HepG2 (cell line): ENCODE data around the gene PITPNM2. TPM values are rescaled to one million over a fixed set of nuclear protein-coding genes. Genes with fewer than 3 reads are reported as not detected.

ENCODE experiments used
- ATAC-seq: fragments of 200-7000 bp; cut with Tn5 transposase; 3 replicates; pipeline ENCODE4 v1.9.1; 2020; ENCODE audit warnings: mild to moderate bottlenecking, moderate library complexity
- BruUV-seq: library from RNA; stranded (reverse); fragments of 400-500 nt; replicated peaks from 2 replicates; lab custom pipeline; 2021; lab: Mats Ljungman, UMichigan
- CTCF ChIA-PET: fragments of 300-600 bp; formaldehyde crosslinking; extraction: SDS; loops from one replicate; lab custom pipeline; 2021; ENCODE audit warnings: low total read pairs, inconsistent platforms, low intra/inter-chr PET ratio; lab: Yijun Ruan, JAX
- POLR2A ChIA-PET: fragments of 350-600 bp; sonication (Branson Sonifier 250); formaldehyde crosslinking; loops from one replicate; lab custom pipeline; 2020; ENCODE audit warnings: antibody characterized with exemption, inconsistent platforms; lab: Yijun Ruan, JAX
- DNase-seq: peaks from one replicate; pipeline ENCODE4 v3.0.0-alpha.2; 2015; ENCODE audit warnings: low spot score
- FAIRE-seq: peaks from 3 replicates; lab custom pipeline; 2011; peaks lifted over from hg19 to GRCh38; lab: Jason Lieb, UNC
- H2AFZ ChIP-seq: one replicate; pipeline ENCODE4 v1.6.1; 2011; ENCODE audit warnings: low read length, inconsistent platforms
- H3K27ac ChIP-seq: fragments of 300-600 bp; 3 replicates; pipeline ENCODE4 v1.8.0; 2011; ENCODE audit warnings: mixed run types, mild to moderate bottlenecking, mixed read lengths, low read length, inconsistent platforms; ENCODE audit not compliant: insufficient read depth; ENCODE audit errors: extremely low read length
- H3K27me3 ChIP-seq, 2 experiments: fragments of 200-600 bp in 1 of 2; 2 replicates in 1 of 2; 3 replicates in 1 of 2; pipeline versions ENCODE4 v1.6.0 to v1.8.0; 2011; ENCODE audit warnings: low read length in 2 of 2, mild to moderate bottlenecking in 2 of 2, moderate library complexity in 2 of 2, inconsistent platforms in 1 of 2; ENCODE audit not compliant: insufficient read depth in 2 of 2, control insufficient read depth in 1 of 2
- H3K36me3 ChIP-seq, 2 experiments: fragments of 200-600 bp in 1 of 2; replicated peaks in 1 of 2; 2 replicates in 1 of 2; 3 replicates in 1 of 2; pipeline versions ENCODE4 v1.5.1 to v1.8.0; 2011; ENCODE audit warnings: low read length in 2 of 2, inconsistent platforms in 1 of 2; ENCODE audit not compliant: insufficient read depth in 2 of 2, control insufficient read depth in 1 of 2
- H3K4me1 ChIP-seq: 2 replicates; pipeline ENCODE4 v1.5.1; 2012; ENCODE audit warnings: low read length, inconsistent platforms; ENCODE audit not compliant: insufficient read depth
- H3K4me2 ChIP-seq: 2 replicates; pipeline ENCODE4 v1.6.0; 2011; ENCODE audit warnings: low read depth, low read length, inconsistent platforms
- H3K4me3 ChIP-seq, 3 experiments: fragments of 200-600 bp in 1 of 3; sonication (generic), shearing (Covaris generic) in 1 of 3; replicated peaks in 1 of 3; 2 replicates each; pipeline ENCODE4 v1.5.1; 2011 to 2016; ENCODE audit warnings: low read length in 3 of 3, inconsistent platforms in 2 of 3, low read depth in 2 of 3, mild to moderate bottlenecking in 2 of 3, control low read depth in 1 of 3, mixed read lengths in 1 of 3; ENCODE audit not compliant: insufficient read depth in 1 of 3
- H3K79me2 ChIP-seq: one replicate; pipeline ENCODE4 v1.6.1; 2011; ENCODE audit warnings: low read length, inconsistent platforms; ENCODE audit not compliant: insufficient read depth
- H3K9ac ChIP-seq: 2 replicates; pipeline ENCODE4 v1.6.0; 2011; ENCODE audit warnings: mild to moderate bottlenecking, low read depth, low read length, inconsistent platforms; ENCODE audit not compliant: insufficient read depth
- H3K9me3 ChIP-seq: 2 replicates; pipeline ENCODE4 v1.5.1; 2012; ENCODE audit warnings: mild to moderate bottlenecking, low read length
- H4K20me1 ChIP-seq: 2 replicates; pipeline ENCODE4 v1.6.0; 2011; ENCODE audit warnings: inconsistent platforms, mild to moderate bottlenecking, low read length, moderate library complexity; ENCODE audit not compliant: insufficient read depth
- BRCA1 ChIP-seq: sonication (generic); formaldehyde crosslinking; IDR thresholded peaks from 2 replicates; pipeline ENCODE4 v1.4.0; 2020; ENCODE audit warnings: missing genetic modification reagents
- CREB1 ChIP-seq, 2 experiments: fragments of 450-650 bp in 1 of 2; IDR thresholded peaks; 2 replicates each; pipeline ENCODE4 v1.6.1; 2016 to 2017; ENCODE audit warnings: control low read depth in 1 of 2, mild to moderate bottlenecking in 1 of 2, missing compliant biosample characterization in 1 of 2, missing genetic modification characterization in 1 of 2
- EHMT2 ChIP-seq: fragments of 200-600 bp; sonication (generic); IDR thresholded peaks from 2 replicates; pipeline ENCODE4 v1.7.0; 2017; ENCODE audit warnings: antibody characterized with exemption, low read depth, low read length, borderline replicate concordance
- FLYWCH1 ChIP-seq: sonication (generic); formaldehyde crosslinking; IDR thresholded peaks from 2 replicates; pipeline ENCODE4 v1.8.1; 2023; ENCODE audit warnings: mild to moderate bottlenecking, missing genetic modification reagents
- FOXC1 ChIP-seq: sonication (generic); formaldehyde crosslinking; IDR thresholded peaks from 2 replicates; pipeline ENCODE4 v1.8.0; 2022; ENCODE audit warnings: mild to moderate bottlenecking, missing genetic modification reagents, borderline replicate concordance
- MED13 ChIP-seq: sonication (generic); formaldehyde crosslinking; IDR thresholded peaks from 2 replicates; pipeline ENCODE4 v1.5.0; 2020; ENCODE audit warnings: missing genetic modification reagents
- PHF8 ChIP-seq: sonication (generic); formaldehyde crosslinking; IDR thresholded peaks from 2 replicates; pipeline ENCODE4 v1.5.0; 2020; ENCODE audit warnings: missing genetic modification reagents
- PRMT3 ChIP-seq: sonication (generic); formaldehyde crosslinking; IDR thresholded peaks from 2 replicates; pipeline ENCODE4 v1.8.1; 2022; ENCODE audit warnings: low read depth, mild to moderate bottlenecking, moderate library complexity, missing genetic modification reagents, borderline replicate concordance
- SMARCC2 ChIP-seq: fragments of 450-650 bp; IDR thresholded peaks from 2 replicates; pipeline ENCODE4 v1.6.1; 2017; ENCODE audit warnings: antibody characterized with exemption, mild to moderate bottlenecking
- STAG1 ChIP-seq: sonication (generic); formaldehyde crosslinking; IDR thresholded peaks from 2 replicates; pipeline ENCODE4 v1.4.0; 2020; ENCODE audit warnings: missing genetic modification reagents
- TCF7 ChIP-seq: sonication (generic); IDR thresholded peaks from 2 replicates; pipeline ENCODE4 v1.6.1; 2016; ENCODE audit warnings: antibody characterized with exemption, low read depth
- ZKSCAN1 ChIP-seq: fragments of 150-350 bp; IDR thresholded peaks from 2 replicates; pipeline ENCODE4 v1.6.1; 2014; ENCODE audit warnings: low read length
- ZNF207 ChIP-seq: fragments of 450-650 bp; IDR thresholded peaks from 2 replicates; pipeline ENCODE4 v1.6.1; 2016; ENCODE audit warnings: antibody characterized with exemption, borderline replicate concordance
- ZNF3 ChIP-seq: IDR thresholded peaks from 2 replicates; pipeline ENCODE4 v1.7.0; 2017; ENCODE audit warnings: inconsistent platforms
- ZNF30 ChIP-seq: sonication (generic); formaldehyde crosslinking; IDR thresholded peaks from 2 replicates; pipeline ENCODE4 v1.5.0; 2020; ENCODE audit warnings: mild to moderate bottlenecking, missing genetic modification reagents
- WGBS: methylation state at CpG from one replicate; pipeline ENCODE4 v1.1.6; 2017; ENCODE audit warnings: low lambda C conversion rate; 5-methylcytosine and 5-hydroxymethylcytosine counted together
- in situ Hi-C: cut with HindIII; loops from 2 replicates; pipeline ENCODE4 v1.10.0; 2017; ENCODE audit warnings: low pct_unique_long_range_greater_than_20kb; ENCODE audit not compliant: extremely low pct_ligation_motif_present
- intact Hi-C: fragments of 100-400 bp; cut with micrococcal nuclease; formaldehyde crosslinking; loops from one replicate; pipeline ENCODE4 v1.10.0; 2022; ENCODE audit not compliant: unreplicated experiment
- polyA plus RNA-seq, 8 experiments: library from polyadenylated mRNA; depleted of rRNA in 3 of 8; stranded (reverse) in 7 of 8; unstranded in 1 of 8; fragments of >200 nt; fragmentation: Illumina TruSeq in 4 of 8; extraction: Trizol in 4 of 8; gene quantifications; 2 replicates each; pipeline versions ENCODE4 v1.2.1 to v1.2.3, GENCODE V29; 2011 to 2016; ENCODE audit warnings: low read depth in 4 of 8, missing spikeins in 1 of 8, mixed read lengths in 1 of 8; ENCODE audit not compliant: insufficient read depth in 1 of 8
- total RNA-seq, 5 experiments: library from RNA; depleted of rRNA; stranded (reverse); fragments of >200 nt; fragmentation: Illumina TruSeq; extraction: Trizol; gene quantifications; 2 replicates each; pipeline ENCODE4 v1.2.3, GENCODE V29; 2016; ENCODE audit warnings: low read depth in 1 of 5
- TF ChIP-seq, protein P1 (sequence below): sonication (generic); formaldehyde crosslinking; IDR thresholded peaks from 2 replicates; pipeline ENCODE4 v1.8.0; 2022; ENCODE audit warnings: mild to moderate bottlenecking, missing genetic modification reagents, borderline replicate concordance
- TF ChIP-seq, protein P2 (sequence below): sonication (generic); formaldehyde crosslinking; IDR thresholded peaks from 2 replicates; pipeline ENCODE4 v1.5.0; 2020; ENCODE audit warnings: mild to moderate bottlenecking, missing genetic modification reagents
- TF ChIP-seq, protein P3 (sequence below): sonication (generic); formaldehyde crosslinking; IDR thresholded peaks from 2 replicates; pipeline ENCODE4 v1.8.1; 2023; ENCODE audit warnings: missing genetic modification reagents, mild to moderate bottlenecking, borderline replicate concordance

PITPNM2 gene
- total and polyA plus RNA-seq, 2 of the 13 experiments (the other 11 are each of a cell fraction or from before 2014, with no cell fraction given) = 4.2 to 5.3 TPM

DNA sequence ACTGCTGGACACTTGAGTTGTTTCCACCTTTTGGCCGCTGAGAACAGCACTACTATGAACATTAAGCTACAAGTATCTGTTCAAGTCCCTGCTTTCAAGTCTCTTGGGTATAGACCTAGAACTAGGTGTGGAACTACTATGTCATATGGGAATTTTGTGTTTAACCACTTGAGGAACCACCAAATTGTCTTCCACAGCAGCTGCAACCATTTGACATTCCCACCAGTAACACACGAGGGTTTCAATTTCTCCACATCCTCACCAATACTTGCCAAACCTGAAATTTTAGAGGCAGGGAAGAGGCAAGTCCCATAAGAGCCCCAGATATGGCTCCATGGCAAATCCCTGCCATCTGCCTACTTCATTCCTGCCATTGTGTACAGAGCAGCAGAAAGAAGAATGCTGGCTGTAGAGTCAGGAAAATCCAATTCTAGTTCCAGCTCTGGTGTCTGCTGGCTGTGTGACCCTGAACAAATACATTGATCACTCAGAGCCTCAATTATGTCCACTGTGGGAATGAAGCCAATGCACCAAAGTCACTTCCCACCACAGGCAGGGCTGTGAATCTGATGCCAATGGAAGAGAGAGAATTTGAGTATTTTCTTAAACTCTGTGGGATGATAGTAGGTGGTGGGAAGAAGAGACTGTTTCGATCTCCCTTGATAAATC lies 17.8 kb downstream of the PITPNM2 start:
- no peak overlapping the region for H3K4me3 ChIP-seq
- peaks cover 25% of the 10 kb centered on the region for H3K4me1 ChIP-seq
- H2AFZ ChIP-seq = no peak overlapping the region
- DNase-seq (no peak), ATAC-seq (no peak), FAIRE-seq (no peak)
- no peaks in the 10 kb centered on the region for H3K9me3 ChIP-seq
- ChIA-PET POLR2A (no interaction called here), CTCF (no interaction called here)
- no peaks in the 10 kb centered on the region for H3K27me3 ChIP-seq
- no peak overlapping the region for H3K27ac ChIP-seq
- TF ChIP-seq, protein P1, sequence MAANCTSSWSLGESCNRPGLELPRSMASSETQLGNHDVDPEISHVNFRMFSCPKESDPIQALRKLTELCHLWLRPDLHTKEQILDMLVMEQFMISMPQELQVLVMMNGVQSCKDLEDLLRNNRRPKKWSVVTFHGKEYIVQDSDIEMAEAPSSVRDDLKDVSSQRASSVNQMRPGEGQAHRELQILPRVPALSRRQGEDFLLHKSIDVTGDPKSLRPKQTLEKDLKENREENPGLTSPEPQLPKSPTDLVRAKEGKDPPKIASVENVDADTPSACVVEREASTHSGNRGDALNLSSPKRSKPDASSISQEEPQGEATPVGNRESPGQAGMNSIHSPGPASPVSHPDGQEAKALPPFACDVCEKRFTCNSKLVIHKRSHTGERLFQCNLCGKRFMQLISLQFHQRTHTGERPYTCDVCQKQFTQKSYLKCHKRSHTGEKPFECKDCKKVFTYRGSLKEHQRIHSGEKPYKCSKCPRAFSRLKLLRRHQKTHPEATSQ (CRISPR knock-in tag) = no peak
- no peak for TF ChIP-seq ZNF30 (CRISPR knock-in tag)
- no peak for TF ChIP-seq PRMT3 (CRISPR knock-in tag)
- no peak for TF ChIP-seq FOXC1
- TF ChIP-seq ZNF3 (CRISPR knock-in tag) = no peak
- TF ChIP-seq SMARCC2 = no peak
- no peak for TF ChIP-seq ZNF207
- TF ChIP-seq STAG1 (CRISPR knock-in tag) = no peak
- TF ChIP-seq FLYWCH1 = no peak
- TF ChIP-seq, protein P2, sequence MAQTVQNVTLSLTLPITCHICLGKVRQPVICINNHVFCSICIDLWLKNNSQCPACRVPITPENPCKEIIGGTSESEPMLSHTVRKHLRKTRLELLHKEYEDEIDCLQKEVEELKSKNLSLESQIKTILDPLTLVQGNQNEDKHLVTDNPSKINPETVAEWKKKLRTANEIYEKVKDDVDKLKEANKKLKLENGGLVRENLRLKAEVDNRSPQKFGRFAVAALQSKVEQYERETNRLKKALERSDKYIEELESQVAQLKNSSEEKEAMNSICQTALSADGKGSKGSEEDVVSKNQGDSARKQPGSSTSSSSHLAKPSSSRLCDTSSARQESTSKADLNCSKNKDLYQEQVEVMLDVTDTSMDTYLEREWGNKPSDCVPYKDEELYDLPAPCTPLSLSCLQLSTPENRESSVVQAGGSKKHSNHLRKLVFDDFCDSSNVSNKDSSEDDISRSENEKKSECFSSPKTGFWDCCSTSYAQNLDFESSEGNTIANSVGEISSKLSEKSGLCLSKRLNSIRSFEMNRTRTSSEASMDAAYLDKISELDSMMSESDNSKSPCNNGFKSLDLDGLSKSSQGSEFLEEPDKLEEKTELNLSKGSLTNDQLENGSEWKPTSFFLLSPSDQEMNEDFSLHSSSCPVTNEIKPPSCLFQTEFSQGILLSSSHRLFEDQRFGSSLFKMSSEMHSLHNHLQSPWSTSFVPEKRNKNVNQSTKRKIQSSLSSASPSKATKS = no peak
- TF ChIP-seq, protein P3, sequence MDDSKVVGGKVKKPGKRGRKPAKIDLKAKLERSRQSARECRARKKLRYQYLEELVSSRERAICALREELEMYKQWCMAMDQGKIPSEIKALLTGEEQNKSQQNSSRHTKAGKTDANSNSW (CRISPR knock-in tag) = no peak
- TF ChIP-seq MED13 (CRISPR knock-in tag) = no peak
- TF ChIP-seq TCF7 = no peak
- no peak for TF ChIP-seq PHF8 (CRISPR knock-in tag)
- TF ChIP-seq BRCA1 (CRISPR knock-in tag) = no peak
- TF ChIP-seq ZKSCAN1 = no peak
- TF ChIP-seq CREB1 (IDR thresholded peaks at IDR 0.05) = no peak
- no peak for TF ChIP-seq CREB1 (CRISPR knock-in tag; IDR thresholded peaks at IDR 0.05)
- TF ChIP-seq EHMT2 = no peak
- no peak overlapping the region for H3K4me2 ChIP-seq
- intact Hi-C loops = no loop called here
- no TSS peak for BruUV-seq
- H3K36me3 ChIP-seq = peaks cover 0 to 3% of the 10 kb centered on the region in 2 experiments; a peak in 3 of 5 replicates
- peaks cover 9% of the 10 kb centered on the region for H3K79me2 ChIP-seq
- H4K20me1 ChIP-seq = no peaks in the 10 kb centered on the region
- 86% methylated on average over 3 of the region's 3 CpGs for WGBS
- in situ Hi-C loops = no loop called here
- no peak overlapping the region for H3K9ac ChIP-seq
